Loucy (cell line): ENCODE data around the gene ZNF423.

Experiments
- H2AFZ ChIP-seq: fragments of 200-600 bp; sonication (generic); 2 replicates; pipeline ENCODE4 v1.6.0; 2016; ENCODE audit warnings: antibody characterized with exemption, mild to moderate bottlenecking, low read length, moderate library complexity
- H3F3A ChIP-seq: fragments of 200-600 bp; 2 replicates; pipeline ENCODE4 v1.6.0; 2016; ENCODE audit warnings: antibody characterized with exemption, low read depth, mild to moderate bottlenecking
- H3K27me3 ChIP-seq: fragments of 200-600 bp; sonication (generic); 2 replicates; pipeline ENCODE4 v1.6.1; 2014; ENCODE audit warnings: low read length, mild to moderate bottlenecking; ENCODE audit not compliant: insufficient read depth, poor library complexity, severe bottlenecking
- H3K36me3 ChIP-seq: fragments of 200-600 bp; sonication (generic); 2 replicates; pipeline ENCODE4 v1.6.1; 2016; ENCODE audit warnings: low read length; ENCODE audit not compliant: insufficient read depth
- H3K4me1 ChIP-seq: fragments of 200-600 bp; sonication (generic); 2 replicates; pipeline ENCODE4 v1.5.1; 2014; ENCODE audit warnings: low read length, mild to moderate bottlenecking; ENCODE audit not compliant: insufficient read depth, poor library complexity, severe bottlenecking
- H3K4me2 ChIP-seq: fragments of 200-600 bp; sonication (generic); 2 replicates; pipeline ENCODE4 v1.6.0; 2014; ENCODE audit warnings: antibody characterized with exemption, low read length, low read depth, mild to moderate bottlenecking; ENCODE audit not compliant: poor library complexity, severe bottlenecking
- H3K4me3 ChIP-seq: fragments of 200-600 bp; sonication (generic); 2 replicates; pipeline ENCODE4 v1.5.1; 2014; ENCODE audit warnings: low read length, mild to moderate bottlenecking, mixed read lengths; ENCODE audit not compliant: poor library complexity, severe bottlenecking
- H3K79me2 ChIP-seq: fragments of 200-600 bp; sonication (generic); 2 replicates; pipeline ENCODE4 v1.6.1; 2014; ENCODE audit warnings: low read length; ENCODE audit not compliant: insufficient read depth
- H3K9ac ChIP-seq: fragments of 200-600 bp; sonication (generic); 2 replicates; pipeline ENCODE4 v1.6.0; 2014; ENCODE audit warnings: mild to moderate bottlenecking, low read depth, low read length, moderate library complexity; ENCODE audit not compliant: poor library complexity, severe bottlenecking
- H3K9me2 ChIP-seq: fragments of 200-600 bp; sonication (generic); replicated peaks from 2 replicates; pipeline ENCODE4 v1.6.1; 2016; ENCODE audit warnings: low read depth, low read length, mixed read lengths
- H3K9me3 ChIP-seq: fragments of 200-600 bp; sonication (generic); 2 replicates; pipeline ENCODE4 v1.6.1; 2014; ENCODE audit warnings: mild to moderate bottlenecking, antibody characterized with exemption, low read length, low read depth; ENCODE audit not compliant: insufficient read depth
- H4K20me1 ChIP-seq: fragments of 200-600 bp; sonication (generic); 2 replicates; pipeline ENCODE4 v1.6.0; 2014; ENCODE audit warnings: antibody characterized with exemption, low read length, mild to moderate bottlenecking; ENCODE audit not compliant: insufficient read depth, poor library complexity, severe bottlenecking
- CTCF ChIP-seq: fragments of 200-600 bp; sonication (generic); conservative IDR thresholded peaks from 2 replicates; pipeline ENCODE4 v1.5.1; 2014; ENCODE audit warnings: mild to moderate bottlenecking, antibody characterized with exemption, low read length
- EZH2phosphoT487 ChIP-seq: fragments of 200-600 bp; IDR thresholded peaks from 2 replicates; pipeline ENCODE4 v1.6.1; 2018; ENCODE audit warnings: antibody characterized with exemption, mild to moderate bottlenecking, moderate library complexity, borderline replicate concordance

The ZNF423 gene

GRCh38 chr16:49585143-49585832 is 270.6 kb downstream of the ZNF423 start:
- Histone ChIP-seq H2AFZ (no peak overlapping the region), H4K20me1 (no peaks in the 10 kb centered on the region), H3K9me3 (no peaks in the 10 kb centered on the region), H3F3A (no peaks in the 10 kb centered on the region), H3K4me2 (no peak overlapping the region), H3K4me1 (no peaks in the 10 kb centered on the region), H3K79me2 (no peaks in the 10 kb centered on the region), H3K36me3 (no peaks in the 10 kb centered on the region), H3K9ac (no peak overlapping the region), H3K27me3 (no peaks in the 10 kb centered on the region), H3K9me2 (no peaks in the 10 kb centered on the region), H3K4me3 (no peak overlapping the region)
- TF ChIP-seq CTCF (no peak), EZH2phosphoT487 (no peak)

GRCh38 chr16:49583911-49584310 is 272.0 kb downstream of the ZNF423 start:
- no peak overlapping the region for H3K4me3 ChIP-seq
- no peaks in the 10 kb centered on the region for H3K36me3 ChIP-seq

GRCh38 chr16:49581630-49582298 is 274.1 kb downstream of the ZNF423 start:
- H3K9ac ChIP-seq = no peak overlapping the region
- no peak overlapping the region for H3K4me2 ChIP-seq
- no peak overlapping the region for H2AFZ ChIP-seq
- H3K4me1 ChIP-seq = no peaks in the 10 kb centered on the region
- no peaks in the 10 kb centered on the region for H3K27me3 ChIP-seq
- H3K36me3 ChIP-seq = no peaks in the 10 kb centered on the region
- H4K20me1 ChIP-seq = no peaks in the 10 kb centered on the region
- no peaks in the 10 kb centered on the region for H3K9me2 ChIP-seq
- H3F3A ChIP-seq = no peaks in the 10 kb centered on the region
- no peak for TF ChIP-seq CTCF
- TF ChIP-seq EZH2phosphoT487 = no peak
- H3K9me3 ChIP-seq = no peaks in the 10 kb centered on the region
- no peak overlapping the region for H3K4me3 ChIP-seq
- H3K79me2 ChIP-seq = no peaks in the 10 kb centered on the region

More at GRCh38 chr16:49583911-49584310, 272.0 kb downstream of the ZNF423 start:
- H4K20me1 ChIP-seq = no peaks in the 10 kb centered on the region
- no peak for TF ChIP-seq EZH2phosphoT487
- TF ChIP-seq CTCF = no peak
- no peaks in the 10 kb centered on the region for H3K4me1 ChIP-seq
- no peaks in the 10 kb centered on the region for H3K9me3 ChIP-seq
- no peak overlapping the region for H3K4me2 ChIP-seq
- H3K9ac ChIP-seq = no peak overlapping the region
- H3F3A ChIP-seq = no peaks in the 10 kb centered on the region
- H3K9me2 ChIP-seq = no peaks in the 10 kb centered on the region
- no peaks in the 10 kb centered on the region for H3K79me2 ChIP-seq
- no peaks in the 10 kb centered on the region for H3K27me3 ChIP-seq
- no peak overlapping the region for H2AFZ ChIP-seq
